Measurements from ENCODE around the gene MUSTN1. TPM values are rescaled to one million over a fixed set of nuclear protein-coding genes. Genes with fewer than 3 reads are reported as not detected.

Gene MUSTN1
- total and polyA plus RNA-seq, 2 of the 13 experiments (the other 11 are each of a cell fraction or from before 2014, with no cell fraction given) = 0.84 to 1.4 TPM

- no peak overlapping the region for H2AFZ ChIP-seq (ENCODE audit: low read length)
- H3K4me1 ChIP-seq (ENCODE audit: insufficient read depth, low read length) = peaks cover 100% of the 10 kb centered on the region
- ChIA-PET POLR2A (interaction anchor here (1.0 to 10.9 kb wide), 7 partner anchors 13 to 337 kb away, joined by 3 to 466 read pairs (median 5); partner anchors contain the start of genes ITIH1, NEK4 and RFT1), CTCF (ENCODE audit: low intra/inter-chr PET ratio, low total read pairs) (interaction anchor here (1.0 kb wide), 1 partner anchor 49 kb away, joined by 3 read pairs; no protein-coding TSS in a partner anchor)
- FAIRE-seq (peak; percentile 88), ATAC-seq (peak; percentile 65), DNase-seq (ENCODE audit: low spot score) (peak; percentile 58)
- 0 out of 2 replicates have a peak overlapping the region, but pooled peaks have one; percentile 6 for H3K9ac ChIP-seq (ENCODE audit: insufficient read depth, low read depth, low read length)
- peaks cover 7 to 15% of the 10 kb centered on the region in 2 experiments; a peak in 3 of 5 replicates for H3K36me3 ChIP-seq (replicated peaks in 1 of 2; ENCODE audit: control insufficient read depth in 1 of 2, insufficient read depth in 2 of 2, low read length in 2 of 2)
- no peak overlapping the region for H3K4me3 ChIP-seq (replicated peaks in 1 of 3; ENCODE audit: insufficient read depth in 1 of 3, low read depth in 2 of 3, low read length in 3 of 3)
- in situ Hi-C loops (cut with HindIII; ENCODE audit: extremely low pct_ligation_motif_present, low pct_unique_long_range_greater_than_20kb) = no loop called here
- peak overlapping the region; percentile 8 for H3K4me2 ChIP-seq (ENCODE audit: low read depth, low read length)
- H3K27me3 ChIP-seq (ENCODE audit: control insufficient read depth in 1 of 2, insufficient read depth in 2 of 2, low read length in 2 of 2) = no peaks in the 10 kb centered on the region
- H3K79me2 ChIP-seq (ENCODE audit: insufficient read depth, low read length) = peaks cover 4% of the 10 kb centered on the region
- H4K20me1 ChIP-seq (ENCODE audit: insufficient read depth, low read length) = no peaks in the 10 kb centered on the region
- intact Hi-C loops (cut with micrococcal nuclease; ENCODE audit: unreplicated experiment) = no loop called here
- no peaks in the 10 kb centered on the region for H3K9me3 ChIP-seq (ENCODE audit: low read length)
- H3K27ac ChIP-seq (ENCODE audit: extremely low read length, insufficient read depth, low read length) = peak overlapping the region; percentile 9
- 30% methylated on average over 5 of the region's 7 CpGs for WGBS (ENCODE audit: low lambda C conversion rate)
- BruUV-seq (replicated peaks) = no TSS peak
- peak; percentile 85 for TF ChIP-seq ZNF687 (CRISPR knock-in tag; IDR thresholded peaks at IDR 0.05)
- peak; percentile 93 for TF ChIP-seq ONECUT2 (CRISPR knock-in tag; IDR thresholded peaks at IDR 0.05)
- peak; percentile 63 for TF ChIP-seq XRCC5 (optimal IDR thresholded peaks at IDR 0.05; ENCODE audit: low read length)
- no peak for TF ChIP-seq SNAI1 (CRISPR knock-in tag; IDR thresholded peaks at IDR 0.05; ENCODE audit: borderline replicate concordance)
- no peak for TF ChIP-seq CC2D1A (CRISPR knock-in tag; IDR thresholded peaks at IDR 0.05)
- peak; percentile 20; the same call in 1 of the 2 replicates for TF ChIP-seq ARNTL (CRISPR knock-in tag; IDR thresholded peaks at IDR 0.05)
- TF ChIP-seq KAT2B (IDR thresholded peaks at IDR 0.05; ENCODE audit: borderline replicate concordance, low read depth, low read length) = peak; percentile 32; the same call in 1 of the 2 replicates
- TF ChIP-seq CHCHD3 (CRISPR knock-in tag; IDR thresholded peaks at IDR 0.05) = no peak
- no peak for TF ChIP-seq NFIC (IDR thresholded peaks at IDR 0.05; ENCODE audit: low read length)
- TF ChIP-seq MNT (IDR thresholded peaks at IDR 0.05) = no peak
- TF ChIP-seq PITX1 (CRISPR knock-in tag; IDR thresholded peaks at IDR 0.05) = 0 out of 2 replicates have a peak, but pooled peaks have one; percentile 24
- peak; percentile 43; the same call in 1 of the 2 replicates for TF ChIP-seq RXRB (CRISPR knock-in tag; IDR thresholded peaks at IDR 0.05; ENCODE audit: borderline replicate concordance)
- no peak for TF ChIP-seq REXO4 (CRISPR knock-in tag; IDR thresholded peaks at IDR 0.05; ENCODE audit: borderline replicate concordance)
- peak; percentile 51 for TF ChIP-seq MED1 (CRISPR knock-in tag; IDR thresholded peaks at IDR 0.05)
- 0 out of 2 replicates have a peak, but pooled peaks have one; percentile 26 for TF ChIP-seq ZNF598 (CRISPR knock-in tag; IDR thresholded peaks at IDR 0.05; ENCODE audit: borderline replicate concordance)
- TF ChIP-seq MTA1 (CRISPR knock-in tag; IDR thresholded peaks at IDR 0.05; ENCODE audit: borderline replicate concordance) = peak; percentile 33; the same call in 1 of the 2 replicates
- no peak for TF ChIP-seq HDAC6 (IDR thresholded peaks at IDR 0.05; ENCODE audit: low read depth, low read length)
Observed at GRCh38 chr3:52792413-52792812, 42.4 kb downstream of the MUSTN1 start.
